Hematopoietic multipotent progenitor cell treated with erythropoietin and hydrocortisone succinate and interleukin-3 and kit ligand, for 4 days (in vitro differentiated cells): ENCODE results near the gene GPR173.

ENCODE experiments used
- DNase-seq: peaks from one replicate; pipeline ENCODE4 v3.0.0-alpha.2; 2015

GPR173 gene

GRCh38 chrX:53048169-53049126, at the start of gene GPR173:
Gene GPR173 (plus strand): TSS chrX:53048789. CDS start chrX:53076622, 27,833 bp downstream.
- DNase-seq, result peak; percentile 19

GRCh38 chrX:53000447-53001135, 48.0 kb upstream of the GPR173 start:
- DNase-seq, result peak; percentile 11

DNA sequence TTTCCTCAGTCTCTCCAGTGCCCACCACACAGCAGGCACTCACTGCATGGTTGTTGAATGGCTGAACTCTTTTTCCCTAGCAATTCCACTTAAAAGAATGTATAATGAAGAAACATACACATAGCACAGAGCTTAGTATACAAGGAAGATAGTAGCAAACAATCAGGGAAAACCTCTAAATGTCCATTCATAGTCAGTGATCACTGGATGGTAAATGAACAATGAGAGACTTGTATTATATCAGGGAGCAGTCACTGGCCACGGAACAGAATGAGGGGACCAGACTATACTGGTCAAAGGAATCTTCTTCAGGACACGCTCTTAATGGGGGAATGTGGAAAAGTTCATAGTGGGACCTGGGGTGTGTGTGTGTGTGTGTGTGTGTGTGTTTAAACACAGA, 46.6 kb upstream of the GPR173 start:
- DNase-seq, result no peak

- no peak for DNase-seq
These were observed 45.5 kb upstream of the GPR173 start for GRCh38 chrX:53003111-53003510.

DNA sequence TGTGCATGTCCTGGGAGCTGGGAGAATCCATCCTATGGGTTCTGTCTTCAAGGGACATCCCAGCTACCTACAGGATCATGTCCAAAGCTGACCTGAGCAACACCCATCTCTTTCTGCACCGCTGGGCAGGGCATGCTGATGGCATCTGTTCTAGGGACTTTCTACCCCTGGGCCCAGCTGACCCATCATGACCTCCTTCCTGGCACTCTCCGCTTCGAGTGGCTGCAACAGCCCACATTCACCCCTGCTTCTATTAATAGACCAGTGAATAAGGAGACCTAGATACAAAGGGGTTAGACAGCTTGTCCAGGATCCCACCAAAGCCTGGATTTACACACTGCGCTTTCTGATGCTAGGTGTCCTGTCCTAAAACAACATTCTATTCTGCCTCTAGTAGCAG, 44.6 kb upstream of the GPR173 start:
- DNase-seq, result no peak

GRCh38 chrX:53004811-53005210, 43.8 kb upstream of the GPR173 start:
- no peak for DNase-seq

GRCh38 chrX:53005327-53005726, 43.3 kb upstream of the GPR173 start:
- DNase-seq, result no peak

DNA sequence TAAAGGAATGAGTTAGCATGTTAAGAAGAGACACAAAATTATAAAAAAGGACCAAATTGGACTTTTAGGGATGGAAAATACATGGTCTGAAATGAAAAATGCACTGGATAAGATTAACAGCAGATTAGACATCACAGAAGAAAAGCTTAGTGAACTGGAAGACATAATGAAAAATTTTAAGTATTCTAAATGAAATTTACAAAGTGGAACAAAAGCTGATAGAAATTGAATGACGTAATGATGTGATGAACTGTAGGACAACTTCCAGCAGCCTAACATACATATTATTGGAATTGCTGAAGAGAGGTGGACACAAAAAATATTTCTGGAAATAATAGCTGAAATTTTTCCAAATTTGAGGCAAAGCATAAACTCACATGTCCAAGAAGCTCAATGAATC, 39.6 kb upstream of the GPR173 start:
- no peak for DNase-seq

GRCh38 chrX:53013291-53013690, 35.3 kb upstream of the GPR173 start:
- DNase-seq, result no peak

GRCh38 chrX:53018627-53019026, 30.0 kb upstream of the GPR173 start:
- DNase-seq, result peak; percentile 19

- DNase-seq, result no peak
These were observed 26.2 kb upstream of the GPR173 start for GRCh38 chrX:53022381-53022780.

DNA sequence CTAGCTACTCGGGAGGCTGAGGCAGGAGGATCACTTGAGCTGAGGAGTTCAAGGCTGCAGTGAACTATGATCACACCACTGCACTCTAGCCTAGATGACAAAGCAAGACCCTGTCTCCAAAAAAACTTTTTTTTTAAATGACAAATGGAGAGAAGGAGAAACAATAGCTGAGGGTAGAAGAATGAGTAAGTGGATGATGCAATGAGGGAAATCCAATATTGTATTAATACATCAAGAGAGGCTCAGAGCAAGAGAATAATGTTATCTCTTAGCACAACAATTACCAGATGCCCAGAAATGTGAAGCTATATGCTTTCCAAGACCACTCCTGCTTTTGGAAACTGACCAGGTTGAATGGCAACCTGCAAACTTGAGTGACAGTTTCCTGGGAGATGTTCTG, 19.9 kb upstream of the GPR173 start:
- DNase-seq, result no peak

GRCh38 chrX:53031380-53031779, 17.2 kb upstream of the GPR173 start:
- DNase-seq, result no peak

- DNase-seq, result no peak
These were observed 12.4 kb upstream of the GPR173 start for GRCh38 chrX:53036149-53036548.

DNA sequence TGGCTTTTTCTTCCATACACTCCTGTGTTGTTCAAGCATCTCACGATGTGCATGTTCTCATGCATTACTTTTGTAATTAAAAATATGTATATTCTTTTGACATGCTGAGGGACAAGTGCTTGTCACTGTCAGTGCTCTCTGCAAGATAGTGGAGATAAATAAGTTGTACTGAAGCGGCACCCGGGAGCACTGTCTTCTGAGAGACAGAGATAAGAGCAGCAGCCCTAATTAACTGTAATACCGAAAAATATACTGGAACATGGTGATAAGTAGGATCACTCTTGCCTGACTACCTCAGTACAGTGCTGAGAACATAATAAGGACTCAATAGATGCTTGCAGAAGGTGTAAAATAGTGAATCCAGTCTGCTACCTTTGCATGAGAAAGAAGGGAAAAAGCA, 9.4 kb upstream of the GPR173 start:
- DNase-seq, result peak; percentile 74

DNA sequence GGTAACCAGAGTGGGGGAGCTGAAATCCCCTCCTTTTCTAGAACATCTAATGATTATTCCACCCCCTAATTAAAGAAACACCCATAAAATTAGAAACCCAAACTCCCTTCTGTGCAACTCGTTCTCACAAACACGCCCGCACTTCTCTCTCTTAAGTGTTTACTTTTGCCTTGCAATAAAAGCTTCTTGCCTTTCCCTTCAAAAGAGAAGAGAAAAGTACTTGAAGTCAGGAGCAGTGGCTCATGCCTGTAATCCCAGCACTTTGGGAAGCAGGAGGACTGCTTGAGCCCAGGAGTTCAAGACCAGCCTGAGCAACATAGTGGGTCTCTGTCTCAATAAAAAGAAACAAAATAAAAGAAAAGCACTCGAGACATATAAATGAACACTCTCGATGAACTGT, 3.6 kb upstream of the GPR173 start:
- no peak for DNase-seq

- DNase-seq, result no peak
These were observed 1.4 kb upstream of the GPR173 start for GRCh38 chrX:53047228-53047627.

- no peak for DNase-seq
These were observed 533 bp downstream of the GPR173 start for GRCh38 chrX:53049127-53049517.

DNA sequence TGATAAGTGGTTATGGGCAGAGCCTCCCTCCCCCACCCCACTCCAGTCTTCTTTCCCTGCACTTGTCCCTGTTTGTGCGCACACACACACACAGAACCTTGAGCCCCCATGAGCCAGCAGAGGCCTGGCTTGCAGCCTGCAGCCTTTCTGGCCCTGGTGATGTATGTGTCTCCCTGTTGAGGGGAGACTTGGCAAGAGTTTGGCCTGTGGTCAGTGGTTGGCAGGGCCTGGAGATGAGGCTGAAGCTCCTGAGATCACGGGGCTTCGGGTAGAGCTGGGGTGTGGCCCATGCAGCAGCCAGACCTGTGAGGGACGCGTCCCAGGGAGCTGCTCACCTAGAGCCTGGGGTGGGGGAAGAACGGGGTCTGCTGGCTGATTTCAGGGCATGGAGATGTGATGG, 2.3 kb downstream of the GPR173 start:
- DNase-seq, result no peak

GRCh38 chrX:53055244-53055849, 6.8 kb downstream of the GPR173 start:
- no peak for DNase-seq

DNA sequence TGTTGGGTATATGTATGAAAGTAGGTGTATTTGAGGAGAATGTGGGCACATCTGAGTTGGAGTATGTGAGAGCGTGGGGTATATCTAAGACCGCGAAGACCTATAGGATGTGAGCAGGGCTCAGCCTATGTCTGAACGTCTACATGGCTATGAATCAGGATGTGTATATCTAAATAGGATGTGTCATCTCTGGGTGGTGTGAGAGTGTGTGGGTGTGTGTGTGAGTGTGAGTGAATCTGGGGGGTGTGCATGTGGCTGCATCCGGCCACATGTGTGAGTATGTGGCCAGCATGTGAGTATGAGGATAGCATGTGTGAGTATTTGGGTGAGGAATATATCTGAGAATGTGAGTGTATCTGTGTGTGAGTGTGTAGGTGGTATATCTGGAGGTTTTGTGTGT, 7.7 kb downstream of the GPR173 start:
- DNase-seq, result no peak

- no peak for DNase-seq
These were observed 16.5 kb downstream of the GPR173 start for GRCh38 chrX:53065104-53065503.

- DNase-seq, result no peak
These were observed 22.5 kb downstream of the GPR173 start for GRCh38 chrX:53071064-53071463.
